Measurements from ENCODE around the gene PGAP1. TPM values are rescaled to one million over a fixed set of nuclear protein-coding genes. Genes with fewer than 3 reads are reported as not detected.

Gene PGAP1
- total and polyA plus RNA-seq, 2 of the 8 experiments (the other 6 are each of a cell fraction or from before 2014, with no cell fraction given): 8.3 to 24.1 TPM

DNA sequence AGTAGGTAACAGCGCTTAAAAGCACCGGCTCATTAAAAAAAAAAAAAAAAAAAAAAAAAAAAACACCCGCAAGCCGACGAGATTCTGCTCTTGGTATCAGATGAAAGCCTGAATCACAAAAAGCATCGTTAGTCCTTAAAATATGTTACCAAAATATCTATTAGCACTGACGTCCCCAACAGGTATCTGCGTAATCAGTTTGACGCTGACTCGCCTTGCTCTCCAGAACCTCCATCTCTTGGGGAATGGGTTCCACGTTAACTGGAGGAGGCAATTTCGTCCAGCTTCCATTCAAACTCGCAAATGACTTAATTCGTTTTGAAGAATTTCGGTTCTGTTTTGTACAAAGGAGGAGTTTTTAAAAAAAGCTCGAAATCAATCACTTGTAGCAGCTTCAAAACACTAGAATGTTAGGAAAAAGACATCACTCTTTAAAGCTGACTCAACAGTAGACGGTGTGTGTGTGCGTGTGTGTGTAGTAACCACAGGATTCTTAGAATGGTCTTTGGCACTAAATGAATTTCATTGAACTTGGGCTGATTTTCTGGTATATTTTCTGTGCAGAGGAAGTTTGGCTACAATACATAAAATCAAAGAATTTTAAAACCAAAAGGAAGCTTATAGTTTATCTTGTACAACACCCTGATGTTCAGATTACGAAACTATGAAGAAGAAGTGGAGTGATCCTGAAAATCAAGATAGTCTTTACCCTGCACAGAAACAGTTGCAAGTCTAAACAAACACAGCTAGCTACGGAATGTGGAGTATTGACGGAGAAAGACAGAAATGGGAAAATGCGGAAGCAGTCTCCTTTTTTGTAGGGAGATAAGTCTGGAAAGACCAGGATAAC lies 1.1 kb upstream of the PGAP1 start:
- Histone ChIP-seq H3K56ac (replicated peaks; ENCODE audit: insufficient read length, low read depth, low read length) (no peak overlapping the region), H4K5ac (ENCODE audit: insufficient read length, low read depth, low read length) (no peak overlapping the region), H3K4me2 (ENCODE audit: insufficient read depth in 1 of 2, low read depth in 2 of 2, low read length in 2 of 2) (peak overlapping the region; percentile 64 to 72), H3K4me1 (replicated peaks in 1 of 4; ENCODE audit: control insufficient read depth in 3 of 4, insufficient read depth in 4 of 4, low read length in 3 of 4) (no peaks in the 10 kb centered on the region), H3K27me3 (replicated peaks in 1 of 4; ENCODE audit: control insufficient read depth in 3 of 4, extremely low read depth in 1 of 4, insufficient read depth in 3 of 4, low read length in 3 of 4) (no peaks in the 10 kb centered on the region), H2BK20ac (ENCODE audit: low read length) (no peak overlapping the region), H4K20me1 (replicated peaks in 1 of 2; ENCODE audit: control insufficient read depth in 1 of 2, insufficient read depth in 2 of 2, low read length in 2 of 2) (peaks cover 0 to 1% of the 10 kb centered on the region in 2 experiments), H3K4me3 (ENCODE audit: extremely low read depth in 1 of 4, insufficient read depth in 2 of 4, low read depth in 3 of 4, low read length in 4 of 4) (peak overlapping the region; percentile 97 to 99 (median 98)), H2BK120ac (replicated peaks; ENCODE audit: low read depth, low read length) (no peak overlapping the region), H3K18ac (ENCODE audit: extremely low read depth, low read length) (no peak overlapping the region), H3K23ac (ENCODE audit: insufficient read length) (no peak overlapping the region), H3K79me1 (ENCODE audit: low read depth, low read length) (peaks cover 2% of the 10 kb centered on the region; the same call in 1 of the 2 replicates), H2BK5ac (ENCODE audit: low read depth, low read length) (no peak overlapping the region), H2AFZ (ENCODE audit: low read length) (0 out of 2 replicates have a peak overlapping the region, but pooled peaks have one; percentile 4), H3K27ac (ENCODE audit: low read depth, low read length) (no peak overlapping the region), H3K4ac (replicated peaks; ENCODE audit: insufficient read length, low read depth, low read length) (no peak overlapping the region), H2BK15ac (ENCODE audit: low read length) (no peak overlapping the region), H3K79me2 (ENCODE audit: control insufficient read depth in 1 of 2, insufficient read depth in 2 of 2, low read length in 2 of 2) (peaks cover 3 to 37% of the 10 kb centered on the region in 2 experiments; a peak in 3 of 4 replicates), H4K91ac (replicated peaks; ENCODE audit: insufficient read length, low read length) (no peak overlapping the region), H4K8ac (ENCODE audit: extremely low read depth, insufficient read depth, low read length) (no peak overlapping the region), H3K36me3 (ENCODE audit: control insufficient read depth in 2 of 4, insufficient read depth in 4 of 4, low read length in 3 of 4) (no peaks in the 10 kb centered on the region), H3K9ac (replicated peaks in 1 of 4; ENCODE audit: extremely low read depth in 1 of 4, low read depth in 3 of 4, low read length in 3 of 4) (peak overlapping the region in 2 of 4 experiments; percentile 77 to 93; a peak in 6 of 7 replicates), H3K23me2 (ENCODE audit: low read depth, low read length) (peaks cover 10% of the 10 kb centered on the region), H3K14ac (ENCODE audit: insufficient read length) (no peak overlapping the region), H3K9me3 (ENCODE audit: insufficient read depth in 2 of 2, low read depth in 1 of 2, low read length in 1 of 2) (no peaks in the 10 kb centered on the region), H2BK12ac (ENCODE audit: low read depth, low read length) (no peak overlapping the region), H2AK5ac (ENCODE audit: low read depth, low read length) (no peak overlapping the region)
- CTCF ChIA-PET (ENCODE audit: partially characterized antibody): interaction anchor here (0.7 to 1.5 kb wide), 3 partner anchors 16 to 248 kb away, joined by 3 to 4 read pairs (median 3); no protein-coding TSS in a partner anchor
- DNase-seq (ENCODE audit: low read depth in 1 of 2, low spot score in 2 of 2) (no peak), FAIRE-seq (no peak)
- POLR2A ChIA-PET (ENCODE audit: partially characterized antibody): interaction anchor here (0.6 to 1.4 kb wide), 3 partner anchors 8 to 125 kb away, joined by 3 read pairs; no protein-coding TSS in a partner anchor
- WGBS, 2 experiments (ENCODE audit: extremely low coverage in 1 of 2, insufficient coverage in 1 of 2, insufficient read length in 1 of 2, insufficient replicate concordance in 2 of 2, low coverage in 1 of 2, low lambda C conversion rate in 2 of 2, missing lambda C conversion rate in 1 of 2): 23% methylated on average over 22 of the region's 22 CpGs; no CpG with 5 or more reads in 1 of the 2 experiments
- TF ChIP-seq SP4 (IDR thresholded peaks at IDR 0.05; ENCODE audit: low read length): no peak
- peak; percentile 49; the same call in 1 of the 2 replicates for TF ChIP-seq CREB1 (IDR thresholded peaks at IDR 0.05)

All from H1 (cell line).